ENCODE data around the gene SYMPK.
A peak's percentile ranks its signal among the peaks of the same experiment; 100 is the strongest.

Gene SYMPK

GRCh38 chr19:45865269-45865948 lies 2.5 kb upstream of the SYMPK start:
- H3K4me3 ChIP-seq (ENCODE audit: low read length) = no peak overlapping the region
- no peak for TF ChIP-seq ZNF274 (IDR thresholded peaks at IDR 0.05; ENCODE audit: low read depth, low read length)

GRCh38 chr19:45864629-45865082 lies 1.7 kb upstream of the SYMPK start:
- TF ChIP-seq ZNF274 (IDR thresholded peaks at IDR 0.05; ENCODE audit: low read depth, low read length) = no peak
- peak overlapping the region; percentile 16; the same call in 1 of the 2 replicates for H3K4me3 ChIP-seq (ENCODE audit: low read length)

- peak within 1 kb of the TSS; percentile 30; the same call in 1 of the 2 replicates for H3K4me3 ChIP-seq (ENCODE audit: low read length)
- no peak for TF ChIP-seq ZNF274 (IDR thresholded peaks at IDR 0.05; ENCODE audit: low read depth, low read length)
Measured at GRCh38 chr19:45863840-45864628, 1.1 kb upstream of the SYMPK start, which contains the start of gene FOXA3. FOXA3 (plus strand) TSS chr19:45864326; CDS start chr19:45864457, 131 bp downstream.

GRCh38 chr19:45863335-45863839 lies 440 bp upstream of the SYMPK start:
- H3K4me3 ChIP-seq (ENCODE audit: low read length) = peak overlapping the region; percentile 30; the same call in 1 of the 2 replicates
- no peak for TF ChIP-seq ZNF274 (IDR thresholded peaks at IDR 0.05; ENCODE audit: low read depth, low read length)

GRCh38 chr19:45862271-45862563 lies 730 bp downstream of the SYMPK start:
- no peak for TF ChIP-seq ZNF274 (IDR thresholded peaks at IDR 0.05; ENCODE audit: low read depth, low read length)
- H3K4me3 ChIP-seq (ENCODE audit: low read length) = peak overlapping the region; percentile 88

- TF ChIP-seq ZNF274 (IDR thresholded peaks at IDR 0.05; ENCODE audit: low read depth, low read length) = no peak
- H3K4me3 ChIP-seq (ENCODE audit: low read length) = no peak overlapping the region
Measured at GRCh38 chr19:45860359-45861259, 2.3 kb downstream of the SYMPK start.

- no peak overlapping the region for H3K4me3 ChIP-seq (ENCODE audit: low read length)
- no peak for TF ChIP-seq ZNF274 (IDR thresholded peaks at IDR 0.05; ENCODE audit: low read depth, low read length)
Measured at GRCh38 chr19:45854167-45854778, 8.7 kb downstream of the SYMPK start.

GRCh38 chr19:45852983-45853382 lies 10.0 kb downstream of the SYMPK start:
- no peak for TF ChIP-seq ZNF274 (IDR thresholded peaks at IDR 0.05; ENCODE audit: low read depth, low read length)
- H3K4me3 ChIP-seq (ENCODE audit: low read length) = no peak overlapping the region

- H3K4me3 ChIP-seq (ENCODE audit: low read length) = no peak overlapping the region
- TF ChIP-seq ZNF274 (IDR thresholded peaks at IDR 0.05; ENCODE audit: low read depth, low read length) = no peak
Measured at GRCh38 chr19:45852145-45852750, 10.7 kb downstream of the SYMPK start.

- no peak overlapping the region for H3K4me3 ChIP-seq (ENCODE audit: low read length)
- TF ChIP-seq ZNF274 (IDR thresholded peaks at IDR 0.05; ENCODE audit: low read depth, low read length) = no peak
Measured at GRCh38 chr19:45848922-45849321, 14.0 kb downstream of the SYMPK start.

- no peak overlapping the region for H3K4me3 ChIP-seq (ENCODE audit: low read length)
- no peak for TF ChIP-seq ZNF274 (IDR thresholded peaks at IDR 0.05; ENCODE audit: low read depth, low read length)
Measured at GRCh38 chr19:45847663-45848062, 15.3 kb downstream of the SYMPK start.

GRCh38 chr19:45842198-45842597 lies 20.7 kb downstream of the SYMPK start:
- H3K4me3 ChIP-seq (ENCODE audit: low read length) = no peak overlapping the region
- no peak for TF ChIP-seq ZNF274 (IDR thresholded peaks at IDR 0.05; ENCODE audit: low read depth, low read length)

GRCh38 chr19:45834970-45835369 lies 28.0 kb downstream of the SYMPK start:
- H3K4me3 ChIP-seq (ENCODE audit: low read length) = no peak overlapping the region
- TF ChIP-seq ZNF274 (IDR thresholded peaks at IDR 0.05; ENCODE audit: low read depth, low read length) = no peak
